ENCODE measurements around the gene KLRC4. TPM values are rescaled to one million over a fixed set of nuclear protein-coding genes. Genes with fewer than 3 reads are reported as not detected.
A peak's percentile ranks its signal among the peaks of the same experiment; 100 is the strongest.
"Not testable (repeated sequence)": the region's sequence is repeated elsewhere in the genome, so short reads cannot be mapped to it uniquely, and the experiment has no call there.

Gene KLRC4
- polyA plus RNA-seq: 10 to 100 TPM; 14.3 to 28.5 (median 15.0) TPM

GRCh38 chr12:10409392-10409791, at the start of gene KLRC4:
KLRC4 (minus strand) TSS chr12:10409757; CDS start chr12:10409575, 182 bp downstream.
- H3K36me3 Mint-ChIP-seq: peaks cover 38 to 73% (median 61%) of the 10 kb centered on the region in 3 donors
- peaks cover 0 to 8% (median 2%) of the 10 kb centered on the region in 3 donors for H3K27me3 Mint-ChIP-seq (ENCODE audit: low read depth in 3 of 3)
- peaks cover 44 to 92% of the 10 kb centered on the region in 2 donors for H3K4me1 Mint-ChIP-seq
- DNase-seq: peak in 1 of 3 donors; percentile 43
- peak within 1 kb of the TSS; percentile 87 to 99 (median 93) for H3K4me3 Mint-ChIP-seq
- H3K27ac Mint-ChIP-seq: peak within 1 kb of the TSS; percentile 50 to 91 (median 88)
- H3K9me3 Mint-ChIP-seq: no peaks in the 10 kb centered on the region

GRCh38 chr12:10457760-10458159, 48.2 kb upstream of the KLRC4 start:
- H3K36me3 Mint-ChIP-seq: peaks cover 26 to 45% (median 41%) of the 10 kb centered on the region in 3 donors
- peak overlapping the region in 1 of 6 donors; percentile 17 for H3K27ac Mint-ChIP-seq
- H3K4me3 Mint-ChIP-seq: peak overlapping the region in 1 of 5 donors; percentile 12
- DNase-seq: no peak
- peaks cover 28 to 55% of the 10 kb centered on the region in 2 donors for H3K4me1 Mint-ChIP-seq
- H3K9me3 Mint-ChIP-seq: peaks cover 30 to 51% (median 35%) of the 10 kb centered on the region in 6 donors
- peaks cover 0 to 4% (median 0%) of the 10 kb centered on the region in 3 donors for H3K27me3 Mint-ChIP-seq (ENCODE audit: low read depth in 3 of 3)

GRCh38 chr12:10456856-10457255, 47.3 kb upstream of the KLRC4 start:
- peaks cover 24 to 42% (median 29%) of the 10 kb centered on the region in 6 donors for H3K9me3 Mint-ChIP-seq
- H3K4me1 Mint-ChIP-seq: peaks cover 28 to 55% of the 10 kb centered on the region in 2 donors
- DNase-seq: no peak
- H3K27me3 Mint-ChIP-seq (ENCODE audit: low read depth in 3 of 3): peaks cover 0 to 4% (median 0%) of the 10 kb centered on the region in 3 donors
- H3K27ac Mint-ChIP-seq: no peak overlapping the region
- no peak overlapping the region for H3K4me3 Mint-ChIP-seq
- peaks cover 26 to 36% (median 36%) of the 10 kb centered on the region in 3 donors for H3K36me3 Mint-ChIP-seq

- no peak overlapping the region for H3K4me3 Mint-ChIP-seq
- H3K27ac Mint-ChIP-seq: peak overlapping the region in 4 of 6 donors; percentile 34 to 93 (median 70)
- DNase-seq: no peak
- peaks cover 0 to 7% (median under 1%) of the 10 kb centered on the region in 3 donors for H3K27me3 Mint-ChIP-seq (ENCODE audit: low read depth in 3 of 3)
- H3K9me3 Mint-ChIP-seq: peaks cover 23 to 39% (median 28%) of the 10 kb centered on the region in 6 donors
- peaks cover 34 to 35% (median 34%) of the 10 kb centered on the region in 3 donors for H3K36me3 Mint-ChIP-seq
- peaks cover 28 to 58% of the 10 kb centered on the region in 2 donors for H3K4me1 Mint-ChIP-seq
Measured at GRCh38 chr12:10455766-10456165, 46.2 kb upstream of the KLRC4 start.

- Mint-ChIP-seq H3K4me3 (peak overlapping the region in 4 of 5 donors; percentile 41 to 70 (median 56)), H3K27ac (peak overlapping the region; percentile 77 to 93 (median 88)), H3K4me1 (peaks cover 31 to 67% of the 10 kb centered on the region in 2 donors), H3K36me3 (peaks cover 35 to 43% (median 41%) of the 10 kb centered on the region in 3 donors), H3K27me3 (ENCODE audit: low read depth in 3 of 3) (peaks cover 0 to 5% (median 2%) of the 10 kb centered on the region in 3 donors), H3K9me3 (peaks cover 20 to 35% (median 27%) of the 10 kb centered on the region in 6 donors)
- DNase-seq: peak in 2 of 3 donors; percentile 13 to 27
Measured at GRCh38 chr12:10454531-10454930, 45.0 kb upstream of the KLRC4 start.

GRCh38 chr12:10453156-10453555, 43.6 kb upstream of the KLRC4 start, which contains the start of gene KLRC1:
KLRC1 (minus strand) TSS chr12:10453377; CDS start chr12:10451156, 2,221 bp downstream.
- DNase-seq: peak; percentile 22 to 53 (median 43)

GRCh38 chr12:10448236-10448635, 38.7 kb upstream of the KLRC4 start:
- DNase-seq: no peak
- Mint-ChIP-seq H3K36me3 (peaks cover 11 to 48% (median 24%) of the 10 kb centered on the region in 3 donors), H3K4me3 (peak overlapping the region; percentile 68 to 98 (median 82)), H3K27ac (peak overlapping the region; percentile 65 to 94 (median 79)), H3K9me3 (no peaks in the 10 kb centered on the region), H3K27me3 (ENCODE audit: low read depth in 3 of 3) (peaks cover 0 to 3% (median 3%) of the 10 kb centered on the region in 3 donors), H3K4me1 (peaks cover 26 to 61% of the 10 kb centered on the region in 2 donors)

More at GRCh38 chr12:10453156-10453555, 43.6 kb upstream of the KLRC4 start, which contains the start of gene KLRC1:
- Mint-ChIP-seq H3K4me3 (peak within 1 kb of the TSS; percentile 85 to 98 (median 92)), H3K9me3 (peaks cover 20 to 27% (median 26%) of the 10 kb centered on the region in 6 donors), H3K4me1 (peaks cover 34 to 69% of the 10 kb centered on the region in 2 donors), H3K27ac (peak within 1 kb of the TSS; percentile 86 to 97 (median 88)), H3K27me3 (ENCODE audit: low read depth in 3 of 3) (peaks cover 0 to 5% (median 2%) of the 10 kb centered on the region in 3 donors), H3K36me3 (peaks cover 34 to 54% (median 47%) of the 10 kb centered on the region in 3 donors)

GRCh38 chr12:10446052-10446451, 36.5 kb upstream of the KLRC4 start:
- H3K36me3 Mint-ChIP-seq: peaks cover 11 to 39% (median 24%) of the 10 kb centered on the region in 3 donors
- H3K4me3 Mint-ChIP-seq: peak overlapping the region; percentile 36 to 64 (median 62)
- peak in 2 of 3 donors; percentile 32 to 42 for DNase-seq
- not testable (repeated sequence) for H3K27me3 Mint-ChIP-seq (ENCODE audit: low read depth in 3 of 3); H3K9me3 Mint-ChIP-seq
- H3K4me1 Mint-ChIP-seq: peaks cover 23 to 57% of the 10 kb centered on the region in 2 donors
- peak overlapping the region; percentile 51 to 91 (median 68) for H3K27ac Mint-ChIP-seq

- not testable (repeated sequence) for H3K36me3 Mint-ChIP-seq, H3K4me3 Mint-ChIP-seq
Measured at GRCh38 chr12:10441144-10441543, 31.6 kb upstream of the KLRC4 start.

GRCh38 chr12:10439608-10440274, 30.2 kb upstream of the KLRC4 start:
- not testable (repeated sequence) for H3K4me3 Mint-ChIP-seq; H3K9me3 Mint-ChIP-seq; H3K27me3 Mint-ChIP-seq (ENCODE audit: low read depth in 3 of 3); DNase-seq; H3K36me3 Mint-ChIP-seq; H3K27ac Mint-ChIP-seq
- H3K4me1 Mint-ChIP-seq: peaks cover 0 to 21% of the 10 kb centered on the region in 2 donors

More at GRCh38 chr12:10441144-10441543, 31.6 kb upstream of the KLRC4 start:
- not testable (repeated sequence) for H3K27ac Mint-ChIP-seq; DNase-seq; H3K27me3 Mint-ChIP-seq (ENCODE audit: low read depth in 3 of 3); H3K9me3 Mint-ChIP-seq
- H3K4me1 Mint-ChIP-seq: peaks cover 6 to 23% of the 10 kb centered on the region in 2 donors

GRCh38 chr12:10437601-10438000, 28.0 kb upstream of the KLRC4 start:
- peak in 2 of 3 donors; percentile 38 to 45 for DNase-seq
- peak overlapping the region in 1 of 6 donors; percentile 39 for H3K27ac Mint-ChIP-seq
- H3K27me3 Mint-ChIP-seq (ENCODE audit: low read depth in 3 of 3); H3K9me3 Mint-ChIP-seq; H3K36me3 Mint-ChIP-seq; H3K4me3 Mint-ChIP-seq: not testable (repeated sequence)
- peaks cover 0 to 21% of the 10 kb centered on the region in 2 donors for H3K4me1 Mint-ChIP-seq

GRCh38 chr12:10435816-10436215, 26.3 kb upstream of the KLRC4 start, which contains the start of gene KLRC2:
KLRC2 (minus strand) TSS chr12:10436010; CDS start chr12:10435986, 24 bp downstream.
- not testable (repeated sequence) for H3K9me3 Mint-ChIP-seq; H3K36me3 Mint-ChIP-seq; H3K27me3 Mint-ChIP-seq (ENCODE audit: low read depth in 3 of 3)
- Mint-ChIP-seq H3K4me1 (peaks cover 0 to 25% of the 10 kb centered on the region in 2 donors), H3K27ac (peak within 1 kb of the TSS; percentile 30 to 86 (median 73)), H3K4me3 (peak within 1 kb of the TSS; percentile 60 to 92 (median 84))
- DNase-seq: peak in 2 of 3 donors; percentile 34 to 35

GRCh38 chr12:10430623-10431022, 21.1 kb upstream of the KLRC4 start:
- Mint-ChIP-seq H3K4me3 (peak overlapping the region in 1 of 5 donors; percentile 29), H3K27ac (peak overlapping the region in 2 of 6 donors; percentile 48 to 49), H3K4me1 (peaks cover 2 to 29% of the 10 kb centered on the region in 2 donors)
- not testable (repeated sequence) for DNase-seq; H3K9me3 Mint-ChIP-seq; H3K36me3 Mint-ChIP-seq; H3K27me3 Mint-ChIP-seq (ENCODE audit: low read depth in 3 of 3)

GRCh38 chr12:10425938-10426337, 16.4 kb upstream of the KLRC4 start:
- peaks cover 5 to 30% of the 10 kb centered on the region in 2 donors for H3K4me1 Mint-ChIP-seq
- H3K4me3 Mint-ChIP-seq; DNase-seq; H3K9me3 Mint-ChIP-seq; H3K36me3 Mint-ChIP-seq; H3K27me3 Mint-ChIP-seq (ENCODE audit: low read depth in 3 of 3): not testable (repeated sequence)
- H3K27ac Mint-ChIP-seq: peak overlapping the region in 3 of 6 donors; percentile 14 to 29 (median 28)

Data from immature natural killer cell (primary cell).